Endometrium (tissue), 2 donors: Measurements from ENCODE around the gene RHOT2.

ENCODE experiments used
- FAIRE-seq: peaks from 2 replicates; lab custom pipeline; 2012; peaks lifted over from hg19 to GRCh38; lab: Jason Lieb, UNC
- donor health status: control.
- donor health status: control.

RHOT2 gene

GRCh38 chr16:715477-716199 lies 47.7 kb downstream of the RHOT2 start:
- no peak for FAIRE-seq

GRCh38 chr16:716200-716568 lies 48.3 kb downstream of the RHOT2 start:
- no peak for FAIRE-seq

GRCh38 chr16:716768-717325 lies 48.9 kb downstream of the RHOT2 start:
- FAIRE-seq = no peak

GRCh38 chr16:717450-718245 lies 49.7 kb downstream of the RHOT2 start:
- FAIRE-seq = no peak

- FAIRE-seq = no peak
Observed at GRCh38 chr16:718389-718788, 50.5 kb downstream of the RHOT2 start.

- no peak for FAIRE-seq
Observed at GRCh38 chr16:718922-719321, 51.0 kb downstream of the RHOT2 start.

GRCh38 chr16:719815-720446 lies 52.0 kb downstream of the RHOT2 start:
- no peak for FAIRE-seq

GRCh38 chr16:720447-720989 lies 52.6 kb downstream of the RHOT2 start:
- no peak for FAIRE-seq

GRCh38 chr16:720990-721764 lies 53.2 kb downstream of the RHOT2 start, which contains the start of gene ANTKMT:
TSS of gene ANTKMT (plus strand) at chr16:721146. CDS start at chr16:721275, 129 bp downstream.
- no peak for FAIRE-seq

GRCh38 chr16:721765-722540 lies 54.0 kb downstream of the RHOT2 start:
- FAIRE-seq = no peak

GRCh38 chr16:722835-723633 lies 55.1 kb downstream of the RHOT2 start:
- no peak for FAIRE-seq

- no peak for FAIRE-seq
Observed at GRCh38 chr16:723695-724094, 55.8 kb downstream of the RHOT2 start.
